Measurements from ENCODE around the gene STARD3.

DNA sequence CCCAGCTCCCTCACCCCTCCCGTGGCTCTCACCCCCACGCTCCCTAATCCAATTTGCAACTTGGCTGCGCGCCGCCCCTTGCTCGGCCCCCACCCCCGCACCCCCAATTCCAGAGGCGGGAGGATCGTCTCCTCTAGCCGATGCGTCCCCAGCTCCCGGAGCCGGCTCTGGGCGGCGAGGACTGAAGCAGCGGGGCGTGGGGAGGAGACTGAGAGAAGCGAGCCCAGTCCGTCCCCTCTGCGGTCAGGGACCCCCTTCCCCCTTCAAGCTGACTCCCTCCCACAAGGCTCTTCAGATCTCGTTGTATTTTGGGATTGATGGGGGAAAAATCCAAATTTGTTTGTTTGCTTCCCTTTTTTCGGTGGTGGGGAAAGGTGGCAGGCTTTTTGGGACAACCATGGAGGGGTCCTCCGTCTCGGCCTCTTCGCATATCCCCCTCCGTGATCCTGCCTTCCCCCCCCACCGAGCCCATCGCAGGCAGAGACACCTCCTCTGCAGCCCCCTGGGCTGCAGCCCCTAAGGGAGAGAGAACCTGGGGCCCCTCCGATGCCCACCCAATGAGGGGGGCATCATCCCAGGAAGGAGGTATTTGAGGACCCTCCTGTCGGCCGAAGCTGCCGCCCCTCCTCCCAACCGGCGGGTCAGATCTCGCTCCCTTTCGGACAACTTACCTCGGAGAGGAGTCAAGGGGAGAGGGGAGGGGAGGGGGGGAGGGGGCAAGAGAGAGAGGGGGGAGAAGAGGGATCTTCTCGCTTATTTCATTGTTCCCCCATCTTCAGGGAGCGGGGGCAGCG is 29.7 kb upstream of the STARD3 start:
- TF ChIP-seq, protein P1, sequence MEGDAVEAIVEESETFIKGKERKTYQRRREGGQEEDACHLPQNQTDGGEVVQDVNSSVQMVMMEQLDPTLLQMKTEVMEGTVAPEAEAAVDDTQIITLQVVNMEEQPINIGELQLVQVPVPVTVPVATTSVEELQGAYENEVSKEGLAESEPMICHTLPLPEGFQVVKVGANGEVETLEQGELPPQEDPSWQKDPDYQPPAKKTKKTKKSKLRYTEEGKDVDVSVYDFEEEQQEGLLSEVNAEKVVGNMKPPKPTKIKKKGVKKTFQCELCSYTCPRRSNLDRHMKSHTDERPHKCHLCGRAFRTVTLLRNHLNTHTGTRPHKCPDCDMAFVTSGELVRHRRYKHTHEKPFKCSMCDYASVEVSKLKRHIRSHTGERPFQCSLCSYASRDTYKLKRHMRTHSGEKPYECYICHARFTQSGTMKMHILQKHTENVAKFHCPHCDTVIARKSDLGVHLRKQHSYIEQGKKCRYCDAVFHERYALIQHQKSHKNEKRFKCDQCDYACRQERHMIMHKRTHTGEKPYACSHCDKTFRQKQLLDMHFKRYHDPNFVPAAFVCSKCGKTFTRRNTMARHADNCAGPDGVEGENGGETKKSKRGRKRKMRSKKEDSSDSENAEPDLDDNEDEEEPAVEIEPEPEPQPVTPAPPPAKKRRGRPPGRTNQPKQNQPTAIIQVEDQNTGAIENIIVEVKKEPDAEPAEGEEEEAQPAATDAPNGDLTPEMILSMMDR (conservative IDR thresholded peaks at IDR 0.05; ENCODE audit: low read length) = no peak
- TF ChIP-seq EZH2phosphoT487 (IDR thresholded peaks at IDR 0.05; ENCODE audit: borderline replicate concordance) = no peak
